Spleen (tissue), 7 donors: Measurements from ENCODE around the gene LRRC28.

Experiments
- CTCF ChIP-seq, 11 experiments: fragments of 200-600 bp in 7 of 11; fragments of 450-650 bp in 4 of 11; sonication (generic) in 4 of 11; IDR thresholded peaks in 8 of 11; conservative IDR thresholded peaks in 3 of 11; 1 replicate in 7 of 11; 2 replicates in 4 of 11; pipeline versions ENCODE4 v1.4.0 to v1.8.0; 2016 to 2021; ENCODE audit warnings: antibody characterized with exemption in 11 of 11, inconsistent platforms in 4 of 11, mild to moderate bottlenecking in 1 of 11
- POLR2A ChIP-seq, 3 donors: fragments of 450-650 bp; IDR thresholded peaks; one replicate each; pipeline ENCODE4 v1.5.1; 2017; ENCODE audit warnings: antibody characterized with exemption in 3 of 3, mild to moderate bottlenecking in 1 of 3
- POLR2AphosphoS5 ChIP-seq, 3 donors: sonication (generic); formaldehyde crosslinking; IDR thresholded peaks; one replicate each; pipeline ENCODE4 v1.5.1; 2017; ENCODE audit warnings: antibody characterized with exemption in 3 of 3
- donor health status: DM: no; HTN: no; CAD: no; lungs with moderate emphysema.
- donor health status: DM: no; HTN: no; CAD: no.
- donor health status: DM: no; HTN: no; CAD: no.

- no peak for TF ChIP-seq CTCF (IDR thresholded peaks at IDR 0.05 in 8 of 11, conservative IDR thresholded peaks at IDR 0.05 in 3 of 11)
- TF ChIP-seq POLR2A (IDR thresholded peaks at IDR 0.05), result no peak
- no peak for TF ChIP-seq POLR2AphosphoS5 (IDR thresholded peaks at IDR 0.05)
Measured at GRCh38 chr15:99239545-99240198, 11.6 kb upstream of the LRRC28 start.
